Cardiac septum (tissue), 1 donor: ENCODE measurements around the gene PLCZ1. TPM values are rescaled to one million over a fixed set of nuclear protein-coding genes. Genes with fewer than 3 reads are reported as not detected.

Source experiments
- DNase-seq: peaks from one replicate; pipeline ENCODE4 v3.0.0-alpha.2; 2020; ENCODE audit warnings: low spot score
- intact Hi-C: fragments of 100-400 bp; cut with DNase I; formaldehyde crosslinking; loops from one replicate; pipeline ENCODE4 v1.14.0; 2022
- total RNA-seq: library from RNA; stranded (reverse); fragmentation: NEBNext Ultra II Directional; extraction: Animal tissue kit (Norgen Biotek cat#: 25700); gene quantifications from one replicate; pipeline ENCODE4 v1.2.1, GENCODE V29; 2021
- donor health status: DM: no; HTN: no; CAD: no.

The PLCZ1 gene
- total RNA-seq, 1 donor from 2014 or later, result not detected

DNA sequence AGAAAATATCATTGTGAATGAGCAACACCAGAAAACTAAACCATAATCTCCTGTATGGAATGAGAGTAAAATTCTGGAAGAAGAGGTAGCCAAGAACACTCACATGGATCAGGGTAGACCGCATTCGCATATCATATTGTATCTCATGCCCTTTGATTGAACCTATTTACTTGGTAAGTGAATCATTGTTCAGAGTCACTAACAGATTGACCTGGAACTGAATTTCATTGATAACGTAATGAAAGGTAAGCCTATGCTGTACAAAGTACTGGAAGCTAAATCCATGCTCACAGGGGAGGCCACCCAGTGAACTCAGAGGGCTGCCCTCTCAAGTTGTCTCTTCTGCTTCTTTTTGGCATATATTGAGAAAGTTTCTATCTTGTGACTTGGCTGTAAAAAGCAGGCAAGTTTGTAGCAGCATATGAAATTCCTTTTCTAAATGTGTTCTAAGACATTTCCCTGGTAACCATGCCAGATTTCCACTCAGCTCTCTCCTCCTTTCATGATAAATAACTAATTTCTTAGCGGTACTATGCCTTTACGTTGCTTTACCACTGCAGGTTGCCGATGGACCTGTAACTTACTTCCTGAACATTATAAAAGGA is 91.4 kb downstream of the PLCZ1 start:
- DNase-seq, result no peak
- intact Hi-C loops, result no loop called here

DNA sequence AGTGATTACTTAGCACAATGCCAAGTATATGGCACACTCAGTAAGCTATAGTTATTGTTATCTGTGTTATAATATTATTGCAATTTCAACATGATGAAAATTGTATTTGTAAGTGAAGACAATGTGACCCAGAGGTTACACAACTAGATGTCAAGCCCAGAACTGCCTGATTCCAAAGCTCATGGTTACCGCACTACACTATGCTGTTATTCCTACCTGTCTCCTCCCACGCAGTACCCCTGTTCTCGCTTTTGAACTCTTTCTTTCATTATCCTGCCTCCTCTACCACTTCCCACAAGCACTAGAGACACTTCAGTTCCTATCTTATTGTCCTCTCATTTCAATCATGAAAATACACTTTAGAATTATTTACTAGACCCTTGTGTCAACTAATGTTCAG is 93.2 kb downstream of the PLCZ1 start:
- no peak for DNase-seq
- intact Hi-C loops, result no loop called here

DNA sequence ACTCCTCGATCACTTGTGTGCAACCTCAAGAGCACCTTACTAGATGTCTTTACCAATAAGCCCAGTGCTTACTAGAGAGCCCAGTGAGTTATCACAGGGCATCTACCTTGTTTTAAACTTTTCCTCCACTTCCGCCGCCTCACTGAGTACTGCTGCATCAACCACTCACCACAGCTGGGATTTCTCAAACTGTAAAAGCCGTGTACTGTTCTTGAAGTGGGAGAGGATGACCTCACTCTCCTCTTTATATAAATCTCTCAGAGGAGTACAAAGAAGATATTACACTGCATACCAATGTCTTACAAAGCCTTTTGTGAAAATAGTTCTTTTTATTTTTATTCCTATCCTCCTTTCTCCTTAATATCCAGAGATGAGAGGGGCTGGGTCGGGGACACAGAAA is 94.1 kb downstream of the PLCZ1 start:
- DNase-seq, result no peak
- intact Hi-C loops, result no loop called here

DNA sequence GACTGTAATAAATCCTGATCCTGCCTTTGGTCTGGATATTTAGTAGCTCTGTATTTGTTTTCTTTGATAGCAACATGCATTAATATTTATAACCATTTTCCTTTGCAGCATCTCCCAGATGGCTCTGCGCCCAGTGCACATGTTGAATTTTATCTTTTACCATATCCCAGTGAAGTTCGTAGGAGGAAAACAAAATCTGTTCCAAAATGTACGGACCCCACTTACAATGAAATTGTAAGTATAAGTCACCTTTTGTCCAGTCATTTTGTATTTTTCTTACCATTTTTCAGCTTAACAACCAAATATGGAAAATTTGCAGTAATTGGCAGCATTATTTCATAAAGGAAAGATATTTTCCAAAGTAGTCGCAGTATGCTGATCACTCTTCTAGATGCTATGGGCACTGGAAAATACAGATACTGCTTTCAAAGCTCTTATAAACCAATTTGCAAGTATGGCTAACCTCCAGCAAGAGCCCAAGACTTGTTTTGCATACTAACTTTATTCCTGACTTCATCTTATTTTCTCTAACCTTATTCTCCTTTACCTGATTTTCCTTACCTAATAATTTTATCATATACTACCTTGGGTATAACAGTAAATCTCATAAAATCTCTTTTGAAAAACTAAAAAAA is 97.4 kb downstream of the PLCZ1 start:
- intact Hi-C loops, result no loop called here
- no peak for DNase-seq

DNA sequence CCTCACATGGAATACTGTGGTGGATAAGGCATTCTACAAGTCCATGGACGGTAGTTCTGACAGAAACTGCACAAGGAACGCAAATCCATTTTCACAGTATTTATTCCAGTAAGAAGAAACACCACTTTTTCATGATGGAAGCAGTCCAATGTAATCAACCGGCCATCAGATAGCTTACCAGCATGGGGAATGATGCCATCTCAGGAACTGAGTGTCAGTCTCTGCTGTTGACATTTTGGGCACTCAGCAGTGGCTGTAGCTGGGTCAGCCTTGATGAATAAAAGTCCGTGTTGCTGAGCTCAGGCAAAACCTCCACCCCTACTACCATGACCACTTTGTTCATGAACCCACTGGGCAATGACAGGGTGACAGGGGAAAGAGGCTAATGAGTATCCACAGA is 103.4 kb downstream of the PLCZ1 start:
- no peak for DNase-seq
- intact Hi-C loops, result no loop called here

Other genes with a start within 250 kb of the PLCZ1 start
- not detected for gene CAPZA3, start 107 bp upstream of the PLCZ1 start, total RNA-seq